GM21447 (cell line): ENCODE results near the gene KCNN3.
"Not testable (repeated sequence)": the region's sequence is repeated elsewhere in the genome, so short reads cannot be mapped to it uniquely, and the experiment has no call there.

Experiments used
- ATAC-seq: cut with Tn5 transposase; IDR thresholded peaks from one replicate; pipeline ENCODE4 v1.9.1; 2021; ENCODE audit not compliant: unreplicated experiment

The KCNN3 gene

GRCh38 chr1:154670310-154671270, 199.5 kb downstream of the KCNN3 start:
- not testable (repeated sequence) for ATAC-seq

- ATAC-seq: no peak
Observed at GRCh38 chr1:154669464-154670282, 200.4 kb downstream of the KCNN3 start.

- no peak for ATAC-seq
Observed at GRCh38 chr1:154666051-154666790, 203.9 kb downstream of the KCNN3 start.

GRCh38 chr1:154664331-154665002, 205.6 kb downstream of the KCNN3 start:
- no peak for ATAC-seq

- no peak for ATAC-seq
Observed at GRCh38 chr1:154663471-154664060, 206.5 kb downstream of the KCNN3 start.

- ATAC-seq: no peak
Observed at GRCh38 chr1:154661110-154661509, 209.0 kb downstream of the KCNN3 start.

GRCh38 chr1:154659823-154660592, 210.1 kb downstream of the KCNN3 start:
- ATAC-seq: no peak

GRCh38 chr1:154657556-154657955, 212.5 kb downstream of the KCNN3 start:
- no peak for ATAC-seq

GRCh38 chr1:154652893-154653292, 217.2 kb downstream of the KCNN3 start:
- no peak for ATAC-seq
